Ectodermal cell (in vitro differentiated cells): Measurements from ENCODE around the gene VAPB.

Experiments
- H3K27ac ChIP-seq: 2 replicates; pipeline ENCODE4 v1.7.0; 2013; ENCODE audit warnings: mild to moderate bottlenecking, low read depth, low read length; ENCODE audit not compliant: insufficient read depth, poor library complexity, severe bottlenecking
- H3K27me3 ChIP-seq: 2 replicates; pipeline ENCODE4 v1.7.0; 2013; ENCODE audit warnings: mild to moderate bottlenecking, low read length; ENCODE audit not compliant: insufficient read depth, control insufficient read depth, poor library complexity, severe bottlenecking
- H3K36me3 ChIP-seq: one replicate; pipeline ENCODE4 v1.7.0; 2013; ENCODE audit warnings: low read length; ENCODE audit not compliant: control insufficient read depth, insufficient read depth
- H3K4me1 ChIP-seq: one replicate; pipeline ENCODE4 v1.7.0; 2013; ENCODE audit warnings: low read length; ENCODE audit not compliant: control insufficient read depth, insufficient read depth
- H3K4me3 ChIP-seq: 2 replicates; pipeline ENCODE4 v1.7.0; 2013; ENCODE audit warnings: low read depth, low read length, control low read depth; ENCODE audit not compliant: insufficient read depth
- H3K9me3 ChIP-seq: 2 replicates; pipeline ENCODE4 v1.7.0; 2013; ENCODE audit warnings: mild to moderate bottlenecking, low read length, moderate library complexity; ENCODE audit not compliant: control insufficient read depth
- WGBS, 2 experiments: methylation state at CpG; one replicate each; pipeline ENCODE4 v1.1.7; 2013; ENCODE audit warnings: missing lambda C conversion rate in 2 of 2; 5-methylcytosine and 5-hydroxymethylcytosine counted together

The VAPB gene

DNA sequence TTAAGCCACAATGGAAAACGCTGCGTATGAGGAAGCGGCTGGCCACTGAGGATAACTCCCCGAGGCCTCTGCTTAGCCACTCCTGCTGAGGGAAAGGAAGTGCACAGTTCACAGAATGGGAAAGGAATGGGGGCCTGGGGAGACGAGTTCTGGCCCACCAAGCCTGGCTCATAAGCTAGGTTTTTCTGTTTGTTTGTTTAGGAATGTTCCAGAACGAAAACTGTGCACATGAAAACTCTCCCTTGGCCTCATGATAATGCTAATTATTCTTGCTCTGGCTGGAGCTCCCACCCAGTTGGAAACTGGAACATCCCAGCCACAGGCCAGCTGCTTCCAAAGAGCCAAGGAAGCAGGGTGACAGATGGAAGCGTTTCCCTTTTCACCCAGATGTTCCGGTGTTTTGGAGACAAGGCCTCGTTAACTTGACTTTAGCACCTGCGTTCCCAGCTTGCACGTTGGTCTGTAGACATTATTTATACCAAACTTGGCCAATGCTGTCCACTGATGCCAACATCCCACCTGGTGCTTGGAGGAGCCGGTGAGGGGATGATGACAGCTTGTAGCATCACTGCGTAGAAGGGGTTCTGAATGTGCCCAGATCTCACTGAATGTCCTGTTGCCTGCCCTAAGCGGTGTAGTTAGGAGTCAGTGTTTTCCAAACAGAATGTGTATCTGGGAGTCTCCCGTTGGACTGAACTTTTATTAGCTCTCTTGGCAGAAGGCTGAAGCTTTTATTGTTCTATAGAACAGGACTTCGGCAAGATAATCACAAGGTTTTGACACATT, 91.7 kb downstream of the VAPB start:
- Histone ChIP-seq H3K4me3 (no peak overlapping the region), H3K27ac (no peak overlapping the region), H3K27me3 (no peaks in the 10 kb centered on the region), H3K9me3 (peaks cover 4% of the 10 kb centered on the region), H3K36me3 (no peaks in the 10 kb centered on the region), H3K4me1 (peaks cover 5% of the 10 kb centered on the region)
- 91 to 95% methylated on average over 16 of the region's 16 CpGs for WGBS, 2 experiments

GRCh38 chr20:58481481-58482021, 92.5 kb downstream of the VAPB start:
- Histone ChIP-seq H3K27me3 (no peaks in the 10 kb centered on the region), H3K4me1 (peaks cover 5% of the 10 kb centered on the region), H3K4me3 (no peak overlapping the region), H3K27ac (no peak overlapping the region), H3K36me3 (no peaks in the 10 kb centered on the region), H3K9me3 (peaks cover 4% of the 10 kb centered on the region)
- 20 to 22% methylated on average over 18 of the region's 18 CpGs for WGBS, 2 experiments

DNA sequence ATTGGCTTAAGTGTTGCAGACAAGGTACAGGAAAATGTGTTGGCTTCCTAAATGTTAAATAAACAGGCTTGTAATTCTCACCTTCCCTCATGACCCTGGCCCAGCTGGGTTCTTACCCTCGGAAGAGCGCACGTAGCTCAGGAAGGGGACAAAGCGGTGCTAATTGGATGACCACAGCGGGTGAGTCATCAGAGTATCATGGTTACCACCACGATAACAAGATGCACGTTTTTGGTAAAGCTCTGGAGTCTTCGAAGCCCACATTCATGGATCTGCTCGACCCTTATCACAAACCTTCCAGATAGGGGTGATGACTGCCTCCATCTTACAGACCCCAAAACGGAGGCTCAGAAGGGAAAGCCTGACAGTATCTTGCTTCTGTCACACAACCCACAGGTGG, 93.4 kb downstream of the VAPB start:
- peaks cover 4% of the 10 kb centered on the region for H3K9me3 ChIP-seq
- peaks cover 5% of the 10 kb centered on the region for H3K4me1 ChIP-seq
- WGBS, 2 experiments, result 87 to 90% methylated on average over 10 of the region's 10 CpGs
- no peak overlapping the region for H3K27ac ChIP-seq
- H3K4me3 ChIP-seq, result no peak overlapping the region
- no peaks in the 10 kb centered on the region for H3K27me3 ChIP-seq
- H3K36me3 ChIP-seq, result no peaks in the 10 kb centered on the region

DNA sequence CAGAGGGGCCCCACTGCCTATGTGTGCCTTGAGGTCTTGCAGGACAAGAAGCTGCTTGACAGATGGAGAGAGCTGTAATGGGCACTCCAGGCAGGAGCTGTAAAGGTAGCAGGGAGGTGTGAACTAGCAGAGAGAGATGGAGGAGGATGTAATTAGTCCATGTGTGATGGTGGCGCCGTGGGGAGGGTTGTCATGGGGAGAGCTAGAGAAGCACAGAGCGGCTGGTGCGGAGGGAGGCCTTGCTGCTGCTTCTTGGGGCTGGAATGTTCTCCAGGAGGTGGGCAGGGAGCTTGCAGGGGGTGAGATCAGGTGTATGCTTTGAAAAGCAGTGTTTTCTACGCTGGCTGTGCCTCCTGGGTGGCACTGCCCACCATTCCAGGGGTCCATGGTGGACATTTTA, 94.0 kb downstream of the VAPB start:
- 91 to 96% methylated on average over 5 of the region's 5 CpGs for WGBS, 2 experiments
- Histone ChIP-seq H3K4me3 (no peak overlapping the region), H3K27me3 (no peaks in the 10 kb centered on the region), H3K4me1 (peaks cover 5% of the 10 kb centered on the region), H3K27ac (no peak overlapping the region), H3K9me3 (no peaks in the 10 kb centered on the region), H3K36me3 (no peaks in the 10 kb centered on the region)

DNA sequence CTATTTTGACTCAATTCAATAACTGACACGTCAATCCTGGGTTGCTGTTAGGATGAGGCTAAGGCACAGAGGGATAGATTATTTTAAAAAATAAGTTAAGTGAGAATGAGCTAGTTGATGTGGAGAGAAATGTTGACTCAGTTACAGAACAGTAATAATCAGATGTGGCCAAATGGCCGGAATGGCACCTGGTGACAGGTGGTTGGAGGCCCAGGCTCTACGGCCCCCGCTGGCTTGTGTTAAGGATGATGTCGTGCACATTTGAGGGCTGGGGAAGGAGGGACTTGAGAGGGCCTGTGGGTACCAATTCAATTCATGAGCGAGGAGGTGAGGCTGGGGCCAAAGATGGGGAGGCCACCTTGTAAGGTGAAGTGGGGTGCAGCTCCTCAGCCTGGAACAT, 94.4 kb downstream of the VAPB start:
- Histone ChIP-seq H3K9me3 (no peaks in the 10 kb centered on the region), H3K36me3 (no peaks in the 10 kb centered on the region), H3K4me3 (no peak overlapping the region), H3K27ac (no peak overlapping the region), H3K27me3 (no peaks in the 10 kb centered on the region), H3K4me1 (peaks cover 5% of the 10 kb centered on the region)
- 92 to 96% methylated on average over 6 of the region's 6 CpGs for WGBS, 2 experiments

GRCh38 chr20:58485393-58485792, 96.4 kb downstream of the VAPB start:
- WGBS, 2 experiments, result 93% methylated on average over 3 of the region's 3 CpGs
- H3K9me3 ChIP-seq, result no peaks in the 10 kb centered on the region
- H3K27ac ChIP-seq, result no peak overlapping the region
- H3K36me3 ChIP-seq, result no peaks in the 10 kb centered on the region
- no peak overlapping the region for H3K4me3 ChIP-seq
- H3K4me1 ChIP-seq, result peaks cover 5% of the 10 kb centered on the region
- H3K27me3 ChIP-seq, result no peaks in the 10 kb centered on the region

GRCh38 chr20:58486207-58486606, 97.2 kb downstream of the VAPB start:
- no peaks in the 10 kb centered on the region for H3K9me3 ChIP-seq
- no peaks in the 10 kb centered on the region for H3K27me3 ChIP-seq
- WGBS, 2 experiments, result 56 to 62% methylated on average over 1 of the region's 1 CpG
- H3K36me3 ChIP-seq, result no peaks in the 10 kb centered on the region
- H3K4me3 ChIP-seq, result no peak overlapping the region
- no peak overlapping the region for H3K27ac ChIP-seq
- H3K4me1 ChIP-seq, result peaks cover 5% of the 10 kb centered on the region

GRCh38 chr20:58492074-58492718, 103.2 kb downstream of the VAPB start:
- no peak overlapping the region for H3K4me3 ChIP-seq
- WGBS, 2 experiments, result 94 to 98% methylated on average over 6 to 7 of the region's 7 CpGs
- no peaks in the 10 kb centered on the region for H3K36me3 ChIP-seq
- no peaks in the 10 kb centered on the region for H3K4me1 ChIP-seq
- no peaks in the 10 kb centered on the region for H3K9me3 ChIP-seq
- no peaks in the 10 kb centered on the region for H3K27me3 ChIP-seq
- H3K27ac ChIP-seq, result no peak overlapping the region

- no peak overlapping the region for H3K4me3 ChIP-seq
- no peaks in the 10 kb centered on the region for H3K9me3 ChIP-seq
- H3K27ac ChIP-seq, result no peak overlapping the region
- H3K4me1 ChIP-seq, result no peaks in the 10 kb centered on the region
- no peaks in the 10 kb centered on the region for H3K27me3 ChIP-seq
- no peaks in the 10 kb centered on the region for H3K36me3 ChIP-seq
- WGBS, 2 experiments, result 94 to 95% methylated on average over 3 to 4 of the region's 4 CpGs
Observed at GRCh38 chr20:58492795-58493524, 103.9 kb downstream of the VAPB start.
